Inflammatory macrophage treated with lipopolysaccharide for 4 hours (primary cell): ENCODE results near the gene ADCY3.

Experiments
- DNase-seq: peaks from one replicate; pipeline ENCODE4 v3.0.0-alpha.2; 2020

ADCY3 gene

DNA sequence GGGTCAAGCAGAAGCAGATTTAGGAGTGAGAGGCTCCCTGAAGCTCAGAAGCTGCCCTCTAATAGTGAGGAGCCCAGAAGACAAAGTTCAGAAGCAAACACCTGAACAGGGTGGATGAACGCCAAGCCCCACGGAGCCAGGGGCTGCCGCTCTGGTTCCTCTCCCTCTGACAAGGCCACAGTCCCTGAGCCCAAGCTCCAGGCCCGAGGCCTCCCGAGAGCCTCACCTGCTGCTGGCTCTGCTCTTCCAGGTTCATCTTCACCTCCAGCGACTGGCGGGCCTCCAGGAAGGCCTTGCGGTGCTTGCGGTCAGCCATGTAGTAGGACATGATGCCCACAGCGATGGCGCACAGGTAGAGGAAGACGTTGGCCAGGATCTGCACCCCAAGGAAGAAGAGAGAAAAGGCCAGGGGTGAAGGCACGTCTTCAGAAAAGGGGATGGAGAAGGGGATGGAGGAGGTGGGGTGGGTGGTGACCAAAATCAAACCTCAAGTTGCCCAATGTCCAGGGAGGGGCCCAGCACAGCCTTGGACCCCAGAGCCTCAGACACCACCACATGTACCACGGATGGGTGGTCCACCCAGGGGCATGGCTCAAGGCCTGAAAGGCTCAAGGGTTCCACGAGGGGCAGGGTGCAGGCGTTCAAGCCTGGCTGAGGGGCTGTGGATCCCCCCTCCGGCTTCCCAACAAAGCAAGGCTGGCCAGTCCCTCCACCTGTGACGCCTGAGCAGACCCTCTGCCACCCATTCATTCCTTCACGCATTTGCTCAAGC is 47.5 kb downstream of the ADCY3 start:
- no peak for DNase-seq

GRCh38 chr2:24871852-24872333 is 48.1 kb downstream of the ADCY3 start:
- no peak for DNase-seq

DNA sequence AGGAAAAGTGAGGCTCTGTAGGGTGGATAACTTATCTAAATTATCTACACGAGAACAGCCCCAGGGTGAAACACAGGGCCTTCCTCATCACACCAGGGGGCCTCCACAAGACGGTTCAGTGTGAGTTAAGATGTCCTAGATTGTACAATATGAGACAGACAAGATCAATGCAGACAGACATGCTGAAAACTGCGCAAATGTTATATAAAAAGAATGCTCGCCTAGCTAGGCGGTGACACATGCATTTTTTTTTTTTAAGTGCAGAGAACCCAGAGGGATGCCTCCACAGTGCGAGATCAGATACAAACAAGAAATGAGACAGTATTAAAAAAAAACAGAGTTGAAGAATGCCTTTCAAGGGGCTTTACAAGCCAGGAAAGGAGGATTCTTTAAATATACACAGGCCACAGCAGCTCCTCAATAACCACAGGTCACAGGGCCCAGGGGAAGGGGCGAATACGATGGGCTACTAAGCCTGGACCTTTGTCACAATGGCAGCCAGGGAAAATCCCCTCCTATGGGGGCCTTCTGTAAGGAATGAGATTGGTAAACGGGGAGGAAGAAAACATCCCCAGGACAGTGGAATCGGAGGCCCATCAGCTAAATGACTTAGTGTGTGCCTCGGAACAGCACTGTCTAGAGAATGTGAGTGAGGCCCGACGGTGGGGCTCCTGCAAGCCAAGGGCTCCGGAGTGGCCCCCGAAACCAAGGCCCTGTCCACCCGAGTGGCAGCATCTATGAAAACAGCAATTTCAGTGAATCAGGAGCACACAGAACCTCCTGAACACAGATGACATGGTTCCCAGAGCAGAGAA is 48.9 kb downstream of the ADCY3 start:
- DNase-seq = no peak

- DNase-seq = no peak
Measured at GRCh38 chr2:24870440-24870839, 49.6 kb downstream of the ADCY3 start.

DNA sequence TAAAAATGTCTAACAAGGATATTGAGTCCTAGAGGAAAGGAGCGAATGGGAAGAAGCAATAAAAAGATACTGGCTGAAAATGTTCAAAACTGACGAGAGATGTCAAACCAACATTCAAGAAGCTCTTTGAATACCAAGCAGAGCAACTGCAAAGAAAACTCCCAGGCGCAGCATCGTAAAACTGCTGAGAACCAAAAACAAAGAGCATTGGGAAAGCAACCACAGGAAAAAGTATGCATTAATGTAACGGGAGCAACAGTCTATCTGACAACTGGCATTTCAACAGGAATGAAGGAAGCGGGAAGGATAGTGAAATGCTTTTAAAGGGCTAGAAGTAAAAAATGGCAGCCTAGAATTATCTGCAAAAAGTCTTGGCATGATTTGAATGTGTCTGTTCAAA is 53.1 kb downstream of the ADCY3 start:
- DNase-seq = no peak

DNA sequence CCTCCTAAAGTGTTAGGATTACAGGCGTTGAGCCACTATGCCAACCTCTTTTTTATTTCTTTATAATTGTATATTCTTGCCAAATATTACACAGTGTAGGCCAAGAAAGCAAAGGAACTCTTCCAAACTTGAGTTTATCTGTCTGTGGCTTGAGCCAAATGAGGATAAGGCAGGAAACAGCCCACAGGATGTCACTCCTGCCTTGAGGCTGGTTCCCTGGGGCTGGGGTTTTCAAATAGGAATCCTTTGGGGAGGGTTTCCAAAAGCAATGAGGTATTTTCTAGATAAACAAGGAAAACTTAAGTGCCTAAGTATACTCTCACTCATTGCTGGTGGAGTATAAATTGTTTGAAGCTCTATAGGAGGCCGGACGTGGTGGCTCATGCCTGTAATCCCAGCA is 56.4 kb downstream of the ADCY3 start:
- no peak for DNase-seq

- no peak for DNase-seq
Measured at GRCh38 chr2:24861500-24861899, 58.5 kb downstream of the ADCY3 start.

DNA sequence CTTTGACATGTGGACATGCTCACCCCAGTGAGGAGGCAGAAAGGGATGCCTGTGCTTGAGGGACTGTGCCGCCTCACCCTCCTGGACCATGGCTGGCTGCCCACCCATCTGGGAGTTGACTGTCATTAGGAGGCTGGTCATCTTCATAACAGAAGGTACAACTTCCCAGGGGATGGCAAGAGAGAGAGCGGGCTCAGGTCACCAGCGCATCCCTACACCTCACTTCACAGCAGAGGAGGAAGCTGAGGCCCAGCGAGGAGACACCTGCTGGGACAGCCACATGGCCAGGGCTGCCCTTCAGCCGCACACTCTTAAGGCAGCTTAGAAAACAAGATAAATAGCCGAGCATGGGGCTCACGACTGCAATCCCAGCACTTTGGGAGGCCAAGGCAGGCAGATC is 59.4 kb downstream of the ADCY3 start:
- DNase-seq = no peak

- no peak for DNase-seq
Measured at GRCh38 chr2:24859968-24860600, 60.0 kb downstream of the ADCY3 start.

DNA sequence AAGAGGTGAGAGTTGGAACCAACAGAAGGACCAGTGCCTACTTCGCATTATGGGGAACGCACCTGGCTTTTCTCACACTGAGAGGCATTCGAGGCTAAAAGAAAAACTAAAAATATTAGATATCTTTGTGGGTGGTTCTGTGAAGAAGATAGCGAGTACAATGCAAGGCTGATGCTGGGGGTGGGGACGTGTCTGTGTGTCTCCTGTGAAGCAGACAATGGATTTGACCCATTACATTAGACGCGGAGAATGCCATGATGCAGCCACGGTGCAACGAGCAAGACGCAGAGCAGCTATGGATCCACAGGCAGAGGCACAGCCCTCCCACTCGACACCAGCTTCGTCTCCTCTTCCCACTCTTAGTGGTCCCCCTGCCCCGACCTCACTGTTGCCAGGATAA is 61.0 kb downstream of the ADCY3 start:
- DNase-seq = no peak

DNA sequence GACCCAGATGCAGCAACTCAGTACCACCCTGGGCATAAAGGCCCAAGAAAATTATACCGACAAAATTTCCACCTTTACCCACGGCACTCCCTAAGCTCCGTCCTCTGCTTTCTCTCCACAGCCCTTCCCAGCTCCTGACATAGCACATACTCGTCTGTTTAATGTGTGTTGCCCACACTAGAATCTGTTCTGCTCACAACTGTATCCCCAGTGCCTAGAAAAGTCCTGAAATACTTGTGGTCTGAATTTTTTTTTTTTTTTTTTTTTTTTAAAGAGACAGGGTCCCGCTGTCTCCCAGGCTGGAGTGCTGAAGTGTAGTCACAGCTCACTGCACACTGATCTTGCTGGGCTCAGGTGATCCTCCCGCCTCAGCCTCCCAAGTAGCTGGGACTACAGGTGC is 62.3 kb downstream of the ADCY3 start:
- no peak for DNase-seq

- DNase-seq = no peak
Measured at GRCh38 chr2:24856791-24857211, 63.2 kb downstream of the ADCY3 start.

DNA sequence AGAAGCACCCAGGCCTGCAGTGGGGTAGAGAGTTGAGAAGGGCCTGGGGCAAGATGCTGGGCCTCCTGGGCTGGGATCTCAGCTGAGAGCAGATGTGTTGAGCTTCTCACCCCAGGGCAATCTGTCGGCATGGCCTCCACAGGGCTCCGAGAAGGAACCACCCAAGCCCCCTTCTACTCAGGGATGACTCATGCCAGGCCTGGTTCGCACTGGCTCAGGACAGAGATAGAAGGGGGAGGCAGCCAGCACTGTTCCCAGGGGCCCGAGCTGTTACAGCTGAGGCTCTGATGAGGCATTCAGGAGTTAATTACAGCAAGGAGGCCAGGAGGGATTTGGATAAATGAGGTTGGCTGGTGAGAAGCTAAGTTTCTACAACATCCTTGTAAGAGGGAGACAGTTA is 64.3 kb downstream of the ADCY3 start:
- DNase-seq = no peak

DNA sequence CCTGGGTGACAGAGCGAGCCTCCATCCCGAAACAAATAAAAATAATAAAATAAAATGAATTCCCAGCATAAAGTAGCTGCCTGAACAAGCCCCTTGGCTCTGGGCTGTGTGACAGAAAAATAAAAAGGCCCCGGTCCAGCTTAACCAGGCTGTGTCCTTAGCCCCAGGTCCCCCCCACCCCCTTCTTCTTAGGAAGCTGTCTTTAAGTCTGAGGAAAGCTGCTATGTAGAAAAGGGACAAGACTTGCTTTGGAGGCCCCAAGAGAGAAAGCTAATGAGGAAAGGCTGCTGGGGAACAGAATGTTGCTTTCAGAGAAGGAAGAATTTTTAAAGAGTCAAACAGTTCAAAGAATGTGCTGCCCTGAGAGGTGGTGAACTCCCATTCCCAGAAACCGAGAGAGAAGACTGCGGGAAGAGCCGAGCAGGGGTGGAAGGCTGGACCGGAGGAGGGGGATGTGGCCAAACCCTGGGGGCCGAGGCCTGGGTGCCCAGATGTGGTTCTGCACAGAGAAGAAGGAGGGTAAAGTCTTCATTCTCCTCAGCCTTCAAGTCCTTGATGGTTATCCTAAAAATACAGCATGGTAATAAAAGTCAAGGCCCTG is 64.9 kb downstream of the ADCY3 start:
- DNase-seq = no peak

GRCh38 chr2:24853996-24854395 is 66.0 kb downstream of the ADCY3 start:
- DNase-seq = no peak

- no peak for DNase-seq
Measured at GRCh38 chr2:24853046-24853445, 67.0 kb downstream of the ADCY3 start.

DNA sequence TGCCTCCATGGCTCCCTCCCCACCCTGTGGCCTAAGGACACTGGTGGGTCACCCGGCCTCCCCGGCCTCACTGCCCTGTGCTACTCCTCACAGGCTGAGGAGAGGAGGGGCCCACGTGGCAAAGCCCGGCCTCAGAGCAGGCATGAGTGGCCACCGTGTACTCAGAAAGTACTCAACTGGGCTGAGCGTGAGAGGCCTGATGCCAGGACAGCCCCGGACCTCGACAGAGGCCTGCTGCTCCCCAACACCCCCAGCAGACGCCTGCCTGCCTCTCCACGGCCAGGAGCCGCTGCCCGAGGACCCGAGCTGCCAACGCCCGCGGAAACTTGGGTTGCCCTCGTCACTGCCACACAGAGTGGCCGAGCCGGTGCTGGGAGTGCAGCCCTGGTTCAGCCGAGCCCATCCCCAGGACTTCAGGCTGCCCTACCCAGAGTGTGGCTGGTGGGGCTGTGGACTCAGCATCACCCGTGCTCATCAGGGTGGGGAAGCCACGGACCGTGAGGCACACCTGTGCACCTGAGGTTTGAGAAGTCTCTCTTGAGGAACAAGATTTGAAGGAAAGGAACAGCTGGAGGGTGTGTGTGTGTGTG is 67.5 kb downstream of the ADCY3 start:
- no peak for DNase-seq

GRCh38 chr2:24852026-24852425 is 68.0 kb downstream of the ADCY3 start:
- no peak for DNase-seq

- no peak for DNase-seq
Measured at GRCh38 chr2:24850944-24851343, 69.1 kb downstream of the ADCY3 start.

DNA sequence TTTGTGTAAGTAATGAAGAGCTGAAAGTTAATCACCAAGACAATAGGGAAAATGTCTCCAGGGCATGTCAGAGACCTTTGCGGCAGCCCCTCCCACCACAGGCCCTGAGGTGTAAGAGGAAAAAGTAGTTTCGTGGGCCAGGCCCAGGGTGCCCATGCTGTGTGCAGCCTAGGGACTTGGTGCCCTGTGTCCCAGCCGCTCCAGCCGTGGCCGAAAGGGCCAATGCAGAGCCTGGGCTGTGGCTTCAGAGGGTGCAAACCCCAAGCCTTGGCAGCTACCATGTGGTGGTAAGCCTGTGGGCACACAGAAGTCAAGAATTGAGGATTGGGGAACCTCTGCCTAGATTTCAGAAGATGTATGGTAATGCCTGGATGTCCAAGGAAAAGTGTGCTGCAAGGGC is 74.3 kb downstream of the ADCY3 start:
- DNase-seq = no peak

DNA sequence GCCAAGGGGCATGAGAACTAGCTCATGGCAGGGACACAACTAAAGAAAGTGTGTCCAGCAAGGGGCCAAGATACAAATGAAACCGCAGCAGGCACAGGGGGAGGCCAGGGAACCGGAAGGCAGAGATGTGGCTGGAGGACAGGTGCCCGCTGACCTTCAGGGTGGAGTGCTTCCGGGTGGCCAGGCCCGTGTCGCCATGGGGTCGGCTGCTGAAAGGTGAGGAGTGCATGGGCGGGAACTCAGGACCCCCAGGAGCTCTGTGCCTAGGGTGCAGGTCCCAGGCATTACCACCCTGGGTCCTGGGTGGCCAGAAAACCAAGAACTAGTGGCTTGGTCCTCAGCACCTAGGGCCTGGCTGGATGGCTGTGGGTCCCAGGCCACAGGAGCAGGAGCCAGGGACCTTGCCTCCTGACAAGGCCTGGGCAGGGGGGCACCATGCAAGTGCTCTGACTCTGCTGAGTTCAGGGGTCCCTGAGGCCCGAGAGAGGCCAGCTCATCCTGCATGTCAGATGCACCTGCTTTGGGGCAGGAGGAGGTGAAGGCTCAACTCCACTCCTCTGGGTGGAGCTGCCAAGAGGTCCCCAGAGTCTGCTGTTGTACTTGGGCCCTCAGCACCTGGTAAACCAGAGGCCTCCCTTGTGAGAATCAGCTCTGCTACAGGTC is 75.9 kb downstream of the ADCY3 start:
- no peak for DNase-seq

- no peak for DNase-seq
Measured at GRCh38 chr2:24843330-24843860, 76.6 kb downstream of the ADCY3 start.
